GM06990 (cell line): ENCODE data around the gene NME5.
"Not testable (repeated sequence)": the region's sequence is repeated elsewhere in the genome, so short reads cannot be mapped to it uniquely, and the experiment has no call there.

Experiments
- DNase-seq: peaks from one replicate; pipeline ENCODE4 v3.0.0-alpha.2; 2011; ENCODE audit not compliant: insufficient read length; ENCODE audit errors: extremely low read depth
- H3K27me3 ChIP-seq: replicated peaks from 2 replicates; pipeline ENCODE4 v1.6.0; 2011; ENCODE audit warnings: low read length; ENCODE audit not compliant: control insufficient read depth, insufficient read depth
- H3K36me3 ChIP-seq: 2 replicates; pipeline ENCODE4 v1.5.1; 2011; ENCODE audit warnings: low read length; ENCODE audit not compliant: control insufficient read depth, insufficient read depth
- H3K4me3 ChIP-seq: replicated peaks from 2 replicates; pipeline ENCODE4 v1.5.1; 2011; ENCODE audit warnings: low read depth, mild to moderate bottlenecking, control low read depth, low read length
- CTCF ChIP-seq: IDR thresholded peaks from 2 replicates; pipeline ENCODE4 v1.5.1; 2011; ENCODE audit warnings: low read length, control low read depth, mild to moderate bottlenecking, inconsistent platforms; ENCODE audit not compliant: insufficient read depth, poor library complexity, severe bottlenecking

Gene NME5

GRCh38 chr5:138091685-138092084 is 47.5 kb downstream of the NME5 start:
- no peak overlapping the region for H3K4me3 ChIP-seq
- TF ChIP-seq CTCF, result no peak
- no peak for DNase-seq
- no peaks in the 10 kb centered on the region for H3K36me3 ChIP-seq
- H3K27me3 ChIP-seq, result no peaks in the 10 kb centered on the region; the same call in 1 of the 2 replicates

GRCh38 chr5:138083702-138084101 is 55.5 kb downstream of the NME5 start, which contains the start of gene WNT8A:
Gene WNT8A (plus strand): TSS chr5:138084033. CDS start chr5:138084128, 95 bp downstream.
- Histone ChIP-seq H3K27me3 (no peaks in the 10 kb centered on the region; the same call in 1 of the 2 replicates), H3K36me3 (no peaks in the 10 kb centered on the region), H3K4me3 (no peak within 1 kb of the TSS)
- TF ChIP-seq CTCF, result no peak
- no peak for DNase-seq

GRCh38 chr5:138082033-138082432 is 57.2 kb downstream of the NME5 start:
- H3K4me3 ChIP-seq, result no peak overlapping the region
- H3K36me3 ChIP-seq, result no peaks in the 10 kb centered on the region
- DNase-seq, result no peak
- peak; percentile 24 for TF ChIP-seq CTCF
- no peaks in the 10 kb centered on the region for H3K27me3 ChIP-seq

- DNase-seq, result no peak
- TF ChIP-seq CTCF, result no peak
Observed at GRCh38 chr5:138078006-138078643, 61.1 kb downstream of the NME5 start.

GRCh38 chr5:138077064-138077696 is 62.0 kb downstream of the NME5 start:
- TF ChIP-seq CTCF, result peak; percentile 76
- no peak overlapping the region for H3K4me3 ChIP-seq
- no peaks in the 10 kb centered on the region for H3K27me3 ChIP-seq
- no peak for DNase-seq
- no peaks in the 10 kb centered on the region for H3K36me3 ChIP-seq

More at GRCh38 chr5:138078006-138078643, 61.1 kb downstream of the NME5 start:
- Histone ChIP-seq H3K4me3 (no peak overlapping the region), H3K36me3 (no peaks in the 10 kb centered on the region), H3K27me3 (no peaks in the 10 kb centered on the region)

GRCh38 chr5:138070026-138070425 is 69.2 kb downstream of the NME5 start:
- not testable (repeated sequence) for H3K4me3 ChIP-seq, H3K36me3 ChIP-seq, H3K27me3 ChIP-seq, DNase-seq
